ACC112 (cell line): ENCODE data around the gene P2RX3.
"Not testable (repeated sequence)": the region's sequence is repeated elsewhere in the genome, so short reads cannot be mapped to it uniquely, and the experiment has no call there.

Experiments
- H2AFZ ChIP-seq: fragments of 200-600 bp; sonication (generic); one replicate; pipeline ENCODE4 v1.6.0; 2017; ENCODE audit warnings: antibody characterized with exemption, low read length; ENCODE audit not compliant: unreplicated experiment
- H3K27ac ChIP-seq: fragments of 200-600 bp; sonication (generic); 2 replicates; pipeline ENCODE4 v1.5.1; 2014; ENCODE audit warnings: low read depth, mild to moderate bottlenecking, antibody characterized with exemption, low read length, moderate library complexity
- H3K27me3 ChIP-seq: fragments of 200-600 bp; sonication (generic); 2 replicates; pipeline ENCODE4 v1.6.1; 2014; ENCODE audit warnings: mild to moderate bottlenecking, antibody characterized with exemption, low read length, moderate library complexity, mixed read lengths; ENCODE audit not compliant: insufficient read depth
- H3K36me3 ChIP-seq: fragments of 200-600 bp; sonication (generic); 2 replicates; pipeline ENCODE4 v1.6.1; 2016; ENCODE audit warnings: mild to moderate bottlenecking, antibody characterized with exemption, low read length, moderate library complexity, mixed read lengths; ENCODE audit not compliant: insufficient read depth
- H3K4me1 ChIP-seq: fragments of 200-600 bp; sonication (generic); one replicate; pipeline ENCODE4 v1.6.1; 2016; ENCODE audit warnings: low read length, mixed read lengths; ENCODE audit not compliant: insufficient read depth, unreplicated experiment, control insufficient read depth
- H3K4me3 ChIP-seq: fragments of 200-600 bp; sonication (generic); 2 replicates; pipeline ENCODE4 v1.5.1; 2014; ENCODE audit warnings: mild to moderate bottlenecking, low read depth, low read length
- H3K79me2 ChIP-seq: fragments of 200-600 bp; sonication (generic); one replicate; pipeline ENCODE4 v1.6.0; 2016; ENCODE audit warnings: low read length; ENCODE audit not compliant: control insufficient read depth, unreplicated experiment, insufficient read depth

The P2RX3 gene

DNA sequence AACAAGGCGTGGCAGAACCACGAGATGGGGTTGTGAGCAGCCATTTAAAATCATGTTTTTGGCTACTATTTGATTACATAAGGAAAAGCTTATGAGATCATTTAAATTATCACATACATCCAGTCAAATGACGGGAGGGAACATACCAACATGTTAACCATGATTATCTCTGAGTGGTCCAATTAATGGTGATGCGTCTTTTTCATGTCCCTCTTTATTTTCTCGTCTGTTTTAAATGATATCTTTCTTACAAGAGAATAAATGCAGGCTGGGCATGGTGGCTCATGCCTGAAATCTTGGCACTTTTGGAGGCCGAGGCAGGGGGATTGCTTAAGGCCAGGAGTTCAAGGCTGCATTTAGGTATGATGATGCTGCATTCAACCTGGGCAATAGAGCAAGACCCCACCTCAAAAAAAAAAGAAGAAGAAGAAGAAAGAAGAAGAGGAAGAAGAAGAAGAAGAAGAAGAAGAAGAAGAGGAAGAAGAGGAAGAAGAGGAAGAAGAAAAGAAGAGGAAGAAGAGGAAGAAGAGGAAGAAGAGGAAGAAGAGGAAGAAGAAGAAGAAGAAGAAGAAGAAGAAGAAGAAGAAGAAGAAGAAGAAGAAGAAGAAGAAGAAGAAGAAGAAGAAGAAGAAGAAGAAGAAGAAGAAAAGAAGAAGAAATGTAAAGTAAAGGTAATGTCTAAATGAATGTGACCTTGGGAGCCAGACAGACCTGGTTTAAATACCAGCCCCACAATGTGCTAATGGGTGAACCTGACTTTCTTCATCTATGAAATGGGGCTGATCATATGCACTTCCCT, 65.0 kb downstream of the P2RX3 start:
- not testable (repeated sequence) for H3K27ac ChIP-seq, H3K27me3 ChIP-seq, H3K79me2 ChIP-seq, H2AFZ ChIP-seq, H3K4me3 ChIP-seq
- Histone ChIP-seq H3K36me3 (peaks cover 19% of the 10 kb centered on the region), H3K4me1 (peaks cover 18% of the 10 kb centered on the region)

DNA sequence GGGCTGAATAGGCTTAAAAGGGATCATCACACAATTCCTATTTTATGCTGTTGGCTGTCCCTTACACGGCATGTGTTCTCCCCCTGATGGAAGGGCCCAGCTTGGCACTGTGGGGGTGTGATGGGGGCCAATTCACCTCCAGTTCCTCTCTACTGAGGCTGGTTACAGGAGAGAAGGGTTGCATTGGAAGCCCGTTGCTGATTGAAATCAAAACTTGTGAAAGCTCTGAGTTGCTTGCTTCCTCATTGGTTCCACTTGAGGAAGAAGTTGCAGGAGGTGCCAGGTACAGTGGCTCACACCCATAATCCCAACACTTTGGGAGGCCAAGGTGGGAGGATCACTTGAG, 65.6 kb downstream of the P2RX3 start:
- Histone ChIP-seq H3K4me3 (no peak overlapping the region), H3K27ac (no peak overlapping the region), H3K27me3 (peaks cover 2% of the 10 kb centered on the region; the same call in 1 of the 2 replicates), H3K4me1 (peaks cover 18% of the 10 kb centered on the region), H2AFZ (no peak overlapping the region), H3K79me2 (no peaks in the 10 kb centered on the region), H3K36me3 (peaks cover 24% of the 10 kb centered on the region)

- Histone ChIP-seq H3K27me3 (no peaks in the 10 kb centered on the region), H3K4me1 (peaks cover 26% of the 10 kb centered on the region), H3K79me2 (no peaks in the 10 kb centered on the region), H2AFZ (no peak overlapping the region), H3K4me3 (no peak overlapping the region), H3K27ac (no peak overlapping the region), H3K36me3 (peaks cover 35% of the 10 kb centered on the region)
Measured at GRCh38 chr11:57405271-57405860, 67.2 kb downstream of the P2RX3 start.

GRCh38 chr11:57406337-57406904, 68.3 kb downstream of the P2RX3 start:
- Histone ChIP-seq H3K27ac (peak overlapping the region; percentile 17; the same call in 1 of the 2 replicates), H3K4me3 (no peak overlapping the region), H3K79me2 (no peaks in the 10 kb centered on the region), H3K4me1 (peaks cover 33% of the 10 kb centered on the region), H3K27me3 (no peaks in the 10 kb centered on the region), H2AFZ (no peak overlapping the region), H3K36me3 (peaks cover 42% of the 10 kb centered on the region)

- Histone ChIP-seq H2AFZ (no peak overlapping the region), H3K79me2 (no peaks in the 10 kb centered on the region), H3K4me1 (peaks cover 33% of the 10 kb centered on the region), H3K4me3 (no peak overlapping the region), H3K27ac (peak overlapping the region; percentile 17; the same call in 1 of the 2 replicates), H3K27me3 (no peaks in the 10 kb centered on the region), H3K36me3 (peaks cover 44% of the 10 kb centered on the region)
Measured at GRCh38 chr11:57407010-57407920, 69.1 kb downstream of the P2RX3 start.

DNA sequence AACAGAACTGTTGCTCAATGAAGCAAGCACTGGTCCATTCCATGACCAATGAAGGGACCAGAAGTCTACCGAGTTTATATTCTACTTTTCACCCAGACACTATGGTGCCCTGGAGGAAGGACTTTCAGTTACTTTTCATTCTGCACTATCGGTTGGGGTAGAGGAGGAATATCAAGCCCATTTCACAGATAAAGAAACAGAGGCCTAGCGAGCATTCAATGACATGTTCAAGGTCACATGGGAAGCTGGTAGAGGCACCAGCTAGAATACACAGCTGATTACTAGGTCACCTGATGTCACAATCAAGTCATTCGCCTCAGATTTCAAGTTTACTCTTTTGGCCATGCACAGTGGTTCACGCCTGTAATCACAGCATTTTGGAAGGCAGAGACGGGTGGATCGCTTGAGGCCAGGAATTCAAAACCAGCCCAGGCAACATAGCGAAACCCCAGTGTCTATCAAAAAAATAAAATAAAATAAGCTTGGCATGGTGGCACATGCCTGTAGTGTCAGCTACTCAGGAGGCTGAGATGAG, 69.9 kb downstream of the P2RX3 start:
- Histone ChIP-seq H3K36me3 (peaks cover 45% of the 10 kb centered on the region), H3K79me2 (no peaks in the 10 kb centered on the region), H3K27me3 (no peaks in the 10 kb centered on the region), H3K27ac (no peak overlapping the region), H2AFZ (no peak overlapping the region), H3K4me3 (no peak overlapping the region), H3K4me1 (peaks cover 33% of the 10 kb centered on the region)

- Histone ChIP-seq H3K27ac (no peak overlapping the region), H3K4me1 (peaks cover 33% of the 10 kb centered on the region), H2AFZ (no peak overlapping the region), H3K27me3 (no peaks in the 10 kb centered on the region), H3K79me2 (no peaks in the 10 kb centered on the region), H3K4me3 (no peak overlapping the region), H3K36me3 (peaks cover 48% of the 10 kb centered on the region)
Measured at GRCh38 chr11:57408771-57409170, 70.6 kb downstream of the P2RX3 start.

DNA sequence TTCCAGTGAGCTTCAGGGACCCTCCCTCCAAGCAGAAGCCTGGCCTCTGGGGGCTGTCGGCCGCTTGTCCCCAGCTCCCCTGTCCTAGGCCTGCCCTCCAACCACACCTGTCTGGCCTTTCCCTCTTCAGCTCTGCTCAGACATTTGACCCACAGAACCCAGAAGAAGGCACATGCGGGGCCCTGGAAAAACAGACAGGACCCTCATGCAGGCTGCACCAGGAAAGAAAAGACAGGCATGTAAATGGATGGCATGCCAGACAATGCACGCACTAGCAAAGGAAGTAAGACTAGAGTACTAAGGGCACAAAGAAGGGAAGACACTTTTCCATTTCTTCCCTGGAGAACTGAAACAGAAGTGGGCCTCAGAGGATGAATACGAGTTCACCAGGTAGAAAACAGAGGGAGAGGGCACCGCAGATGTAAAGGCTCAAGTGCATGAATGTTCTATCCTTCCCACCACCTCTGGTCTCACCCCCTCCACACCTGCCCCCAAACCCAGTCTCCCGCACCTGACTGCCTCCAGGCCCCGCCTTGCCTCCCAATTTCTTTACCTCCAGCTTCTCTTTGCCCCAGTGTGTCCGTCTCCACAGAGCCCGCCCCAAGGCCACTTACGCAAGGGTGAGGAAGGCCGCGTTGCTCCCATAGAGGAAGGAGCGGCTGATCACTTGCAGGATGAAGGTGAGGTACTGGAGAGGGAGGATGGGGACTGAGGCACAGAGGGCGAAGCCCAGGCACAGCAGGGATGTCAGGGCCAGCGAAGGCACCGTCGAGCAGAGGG, 71.4 kb downstream of the P2RX3 start:
- no peaks in the 10 kb centered on the region for H3K27me3 ChIP-seq
- H3K36me3 ChIP-seq = peaks cover 47% of the 10 kb centered on the region
- no peak overlapping the region for H3K27ac ChIP-seq
- peaks cover 33% of the 10 kb centered on the region for H3K4me1 ChIP-seq
- no peak overlapping the region for H3K4me3 ChIP-seq
- no peak overlapping the region for H2AFZ ChIP-seq
- H3K79me2 ChIP-seq = no peaks in the 10 kb centered on the region

- H3K79me2 ChIP-seq = no peaks in the 10 kb centered on the region
- H3K27ac ChIP-seq = no peak overlapping the region
- peaks cover 50% of the 10 kb centered on the region for H3K36me3 ChIP-seq
- no peaks in the 10 kb centered on the region for H3K27me3 ChIP-seq
- H3K4me3 ChIP-seq = no peak overlapping the region
- peaks cover 33% of the 10 kb centered on the region for H3K4me1 ChIP-seq
- H2AFZ ChIP-seq = no peak overlapping the region
Measured at GRCh38 chr11:57410287-57410686, 72.1 kb downstream of the P2RX3 start.
